Measurements from ENCODE around the gene TCAP. TPM values are rescaled to one million over a fixed set of nuclear protein-coding genes. Genes with fewer than 3 reads are reported as not detected.

The TCAP gene
- total RNA-seq, 1 experiment from 2014 or later, result 1.6 TPM

DNA sequence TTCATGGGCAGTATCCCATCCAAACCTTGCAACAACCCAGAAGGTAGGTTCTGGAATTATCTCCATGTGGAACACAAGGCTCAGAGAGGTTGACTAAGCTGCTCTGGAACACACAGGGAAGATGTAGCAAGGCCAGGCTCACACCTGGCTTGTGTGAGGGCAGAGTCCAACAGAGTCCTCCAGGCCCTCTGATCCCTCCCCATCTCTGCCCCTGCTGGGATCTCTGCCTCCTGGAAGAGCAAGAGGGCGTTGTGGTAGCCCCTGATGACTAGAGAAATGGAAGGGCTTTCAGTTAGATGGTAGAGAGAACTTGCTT, 45.4 kb upstream of the TCAP start:
- no peaks in the 10 kb centered on the region for H3K9me3 ChIP-seq (ENCODE audit: control insufficient read depth, insufficient read depth, low read depth, low read length)
- no TSS peak for BruUV-seq (replicated peaks)
- ChIA-PET CTCF (interaction anchor here (0.5 to 0.6 kb wide), 2 partner anchors 8 to 26 kb away, joined by 4 read pairs; no protein-coding TSS in a partner anchor), POLR2A (no interaction called here)
- peaks cover 4% of the 10 kb centered on the region; the same call in 1 of the 2 replicates for H3K4me1 ChIP-seq (ENCODE audit: control insufficient read depth, insufficient read depth, low read length)
- no peak overlapping the region for H3K4me3 ChIP-seq (ENCODE audit: low read depth in 2 of 2, low read length in 2 of 2)
- intact Hi-C loops (cut with micrococcal nuclease; ENCODE audit: unreplicated experiment), result loop anchor here (5.0 kb wide), 2 partner anchors 53 to 72 kb away; no protein-coding TSS in a partner anchor
- TF ChIP-seq CTCF (IDR thresholded peaks at IDR 0.05), result no peak
- TF ChIP-seq POLR2AphosphoS5 (IDR thresholded peaks at IDR 0.05; ENCODE audit: low read depth, low read length), result no peak
- no peak for TF ChIP-seq TCF7L2 (IDR thresholded peaks at IDR 0.05; ENCODE audit: low read depth, low read length)
- TF ChIP-seq, protein P1, sequence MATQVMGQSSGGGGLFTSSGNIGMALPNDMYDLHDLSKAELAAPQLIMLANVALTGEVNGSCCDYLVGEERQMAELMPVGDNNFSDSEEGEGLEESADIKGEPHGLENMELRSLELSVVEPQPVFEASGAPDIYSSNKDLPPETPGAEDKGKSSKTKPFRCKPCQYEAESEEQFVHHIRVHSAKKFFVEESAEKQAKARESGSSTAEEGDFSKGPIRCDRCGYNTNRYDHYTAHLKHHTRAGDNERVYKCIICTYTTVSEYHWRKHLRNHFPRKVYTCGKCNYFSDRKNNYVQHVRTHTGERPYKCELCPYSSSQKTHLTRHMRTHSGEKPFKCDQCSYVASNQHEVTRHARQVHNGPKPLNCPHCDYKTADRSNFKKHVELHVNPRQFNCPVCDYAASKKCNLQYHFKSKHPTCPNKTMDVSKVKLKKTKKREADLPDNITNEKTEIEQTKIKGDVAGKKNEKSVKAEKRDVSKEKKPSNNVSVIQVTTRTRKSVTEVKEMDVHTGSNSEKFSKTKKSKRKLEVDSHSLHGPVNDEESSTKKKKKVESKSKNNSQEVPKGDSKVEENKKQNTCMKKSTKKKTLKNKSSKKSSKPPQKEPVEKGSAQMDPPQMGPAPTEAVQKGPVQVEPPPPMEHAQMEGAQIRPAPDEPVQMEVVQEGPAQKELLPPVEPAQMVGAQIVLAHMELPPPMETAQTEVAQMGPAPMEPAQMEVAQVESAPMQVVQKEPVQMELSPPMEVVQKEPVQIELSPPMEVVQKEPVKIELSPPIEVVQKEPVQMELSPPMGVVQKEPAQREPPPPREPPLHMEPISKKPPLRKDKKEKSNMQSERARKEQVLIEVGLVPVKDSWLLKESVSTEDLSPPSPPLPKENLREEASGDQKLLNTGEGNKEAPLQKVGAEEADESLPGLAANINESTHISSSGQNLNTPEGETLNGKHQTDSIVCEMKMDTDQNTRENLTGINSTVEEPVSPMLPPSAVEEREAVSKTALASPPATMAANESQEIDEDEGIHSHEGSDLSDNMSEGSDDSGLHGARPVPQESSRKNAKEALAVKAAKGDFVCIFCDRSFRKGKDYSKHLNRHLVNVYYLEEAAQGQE (IDR thresholded peaks at IDR 0.05; ENCODE audit: insufficient read depth in 1 of 2, low read depth in 2 of 2, low read length in 1 of 2), result no peak
- TF ChIP-seq SIN3A (IDR thresholded peaks at IDR 0.05; ENCODE audit: borderline replicate concordance, insufficient read depth, low read depth, low read length), result no peak
- no peaks in the 10 kb centered on the region for H3K36me3 ChIP-seq (ENCODE audit: control insufficient read depth, insufficient read depth, low read length)
- no peak for DNase-seq (ENCODE audit: low read depth, low spot score)
- ATAC-seq, result no peak
- H3K27me3 ChIP-seq (ENCODE audit: control insufficient read depth, insufficient read depth, low read length), result no peaks in the 10 kb centered on the region
- H3K27ac ChIP-seq (ENCODE audit: low read length), result no peak overlapping the region
- in situ Hi-C loops (cut with HindIII; ENCODE audit: low pct_unique_long_range_greater_than_20kb, low sequenced_read_pairs), result no loop called here

GRCh38 chr17:39621523-39622379, 43.4 kb upstream of the TCAP start:
- Histone ChIP-seq H3K27me3 (ENCODE audit: control insufficient read depth, insufficient read depth, low read length) (no peaks in the 10 kb centered on the region), H3K4me3 (ENCODE audit: low read depth in 2 of 2, low read length in 2 of 2) (peak overlapping the region in 1 of 2 experiments; percentile 19; a peak in 1 of 4 replicates), H3K4me1 (ENCODE audit: control insufficient read depth, insufficient read depth, low read length) (peaks cover 4% of the 10 kb centered on the region; the same call in 1 of the 2 replicates), H3K9me3 (ENCODE audit: control insufficient read depth, insufficient read depth, low read depth, low read length) (no peaks in the 10 kb centered on the region), H3K36me3 (ENCODE audit: control insufficient read depth, insufficient read depth, low read length) (no peaks in the 10 kb centered on the region), H3K27ac (ENCODE audit: low read length) (no peak overlapping the region)
- TF ChIP-seq POLR2AphosphoS5 (IDR thresholded peaks at IDR 0.05; ENCODE audit: low read depth, low read length) (no peak), TCF7L2 (IDR thresholded peaks at IDR 0.05; ENCODE audit: low read depth, low read length) (no peak), SIN3A (IDR thresholded peaks at IDR 0.05; ENCODE audit: borderline replicate concordance, insufficient read depth, low read depth, low read length) (no peak), CTCF (IDR thresholded peaks at IDR 0.05) (peak; percentile 94)
- TF ChIP-seq, protein P1 (IDR thresholded peaks at IDR 0.05; ENCODE audit: insufficient read depth in 1 of 2, low read depth in 2 of 2, low read length in 1 of 2), result peak; percentile 76 to 84
- ATAC-seq, result peak; percentile 74
- CTCF ChIA-PET, result interaction anchor here (0.5 to 1.5 kb wide), 21 partner anchors 9 to 836 kb away, joined by 3 to 16 read pairs (median 4); no protein-coding TSS in a partner anchor
- DNase-seq (ENCODE audit: low read depth, low spot score), result peak; percentile 73
- intact Hi-C loops (cut with micrococcal nuclease; ENCODE audit: unreplicated experiment), result loop anchor here (5.0 kb wide), 2 partner anchors 51 to 74 kb away; no protein-coding TSS in a partner anchor
- POLR2A ChIA-PET, result no interaction called here
- BruUV-seq (replicated peaks), result no TSS peak
- in situ Hi-C loops (cut with HindIII; ENCODE audit: low pct_unique_long_range_greater_than_20kb, low sequenced_read_pairs), result no loop called here
